SK-N-SH (cell line): Measurements from ENCODE around the gene HIRA. TPM values are rescaled to one million over a fixed set of nuclear protein-coding genes. Genes with fewer than 3 reads are reported as not detected.

ENCODE experiments used
- CTCF ChIA-PET: fragments of 300-600, 350-600 bp; formaldehyde crosslinking; extraction: SDS; loops from one replicate; lab custom pipeline; 2021; lab: Yijun Ruan, JAX
- POLR2A ChIA-PET: fragments of 350-600 bp; sonication (Branson Sonifier 250); formaldehyde crosslinking; extraction: SDS; loops from one replicate; lab custom pipeline; 2020; ENCODE audit warnings: antibody characterized with exemption, inconsistent platforms; lab: Yijun Ruan, JAX
- DNase-seq: peaks from one replicate; pipeline ENCODE4 v3.0.0; 2012
- H2AFZ ChIP-seq: fragments of 200-600 bp; sonication (generic); 2 replicates; pipeline ENCODE4 v1.8.1; 2016; ENCODE audit warnings: antibody characterized with exemption, mild to moderate bottlenecking, low read depth
- H3F3A ChIP-seq: fragments of 200-600 bp; sonication (generic); replicated peaks from 2 replicates; pipeline ENCODE3; 2016; ENCODE audit warnings: antibody characterized with exemption, mild to moderate bottlenecking; ENCODE audit not compliant: insufficient read depth
- H3K27ac ChIP-seq, 2 experiments: fragments of 200-500 bp in 1 of 2; fragments of 200-600 bp in 1 of 2; sonication (Bioruptor generic) in 1 of 2; sonication (generic), shearing (Covaris generic) in 1 of 2; 2 replicates each; pipeline versions ENCODE4 v1.5.1 to v1.6.1; 2014 to 2016; ENCODE audit warnings: low read depth in 2 of 2, inconsistent platforms in 1 of 2, low read length in 1 of 2, mild to moderate bottlenecking in 1 of 2, mixed read lengths in 1 of 2
- H3K27me3 ChIP-seq: fragments of 200-600 bp; sonication (generic), shearing (Covaris generic); 2 replicates; pipeline ENCODE4 v1.6.1; 2016; ENCODE audit warnings: mixed run types; ENCODE audit not compliant: insufficient read depth
- H3K36me3 ChIP-seq, 2 experiments: fragments of 200-500 bp in 1 of 2; fragments of 200-600 bp in 1 of 2; sonication (Bioruptor generic) in 1 of 2; sonication (generic) in 1 of 2; replicated peaks in 1 of 2; 2 replicates each; pipeline versions ENCODE3 to v1.5.1; 2014 to 2016; ENCODE audit warnings: low read length in 1 of 2, mild to moderate bottlenecking in 1 of 2; ENCODE audit not compliant: insufficient read depth in 2 of 2, control insufficient read depth in 1 of 2
- H3K4me1 ChIP-seq, 2 experiments: fragments of 200-500 bp in 1 of 2; fragments of 200-600 bp in 1 of 2; sonication (Bioruptor generic) in 1 of 2; sonication (generic), shearing (Covaris generic) in 1 of 2; 2 replicates each; pipeline versions ENCODE4 v1.5.1 to v1.6.1; 2014 to 2016; ENCODE audit warnings: low read depth in 1 of 2, low read length in 1 of 2, mixed run types in 1 of 2; ENCODE audit not compliant: insufficient read depth in 2 of 2, control insufficient read depth in 1 of 2
- H3K4me2 ChIP-seq: fragments of 200-600 bp; sonication (generic), shearing (Covaris generic); 2 replicates; pipeline ENCODE4 v1.6.1; 2017; ENCODE audit warnings: mixed run types
- H3K4me3 ChIP-seq, 2 experiments: fragments of 200-500 bp in 1 of 2; fragments of 200-600 bp in 1 of 2; sonication (Bioruptor generic) in 1 of 2; sonication (generic), shearing (Covaris generic) in 1 of 2; 2 replicates each; pipeline versions ENCODE4 v1.5.1 to v1.8.1; 2014 to 2016; ENCODE audit warnings: low read depth in 2 of 2, inconsistent platforms in 1 of 2, low read length in 1 of 2, mild to moderate bottlenecking in 1 of 2, mixed read lengths in 1 of 2, moderate library complexity in 1 of 2
- H3K79me2 ChIP-seq: fragments of 200-600 bp; sonication (generic); 2 replicates; pipeline ENCODE4 v1.8.1; 2017; ENCODE audit warnings: mild to moderate bottlenecking; ENCODE audit not compliant: insufficient read depth
- H3K9ac ChIP-seq: fragments of 200-600 bp; sonication (generic); 2 replicates; pipeline ENCODE4 v1.6.1; 2017; ENCODE audit warnings: mixed run types
- H3K9me2 ChIP-seq: fragments of 200-600 bp; sonication (generic); 2 replicates; pipeline ENCODE4 v1.6.1; 2017; ENCODE audit warnings: mixed run types
- H3K9me3 ChIP-seq: fragments of 200-600 bp; sonication (generic); 2 replicates; pipeline ENCODE4 v1.6.1; 2017; ENCODE audit warnings: mixed run types, mild to moderate bottlenecking, moderate library complexity
- H4K20me1 ChIP-seq: fragments of 200-600 bp; sonication (generic); 2 replicates; pipeline ENCODE4 v1.6.1; 2017; ENCODE audit warnings: mild to moderate bottlenecking, mixed run types; ENCODE audit not compliant: insufficient read depth
- CHD2 ChIP-seq: fragments of 150-350 bp; IDR thresholded peaks from 2 replicates; pipeline ENCODE4 v1.6.1; 2018; ENCODE audit warnings: low read length; ENCODE audit not compliant: partially characterized antibody
- EZH2phosphoT487 ChIP-seq: fragments of 200-600 bp; sonication (generic); IDR thresholded peaks from 2 replicates; pipeline ENCODE4 v1.6.1; 2017; ENCODE audit warnings: low read depth, mixed run types, mild to moderate bottlenecking, antibody characterized with exemption, moderate library complexity, borderline replicate concordance
- FOXM1 ChIP-seq: IDR thresholded peaks from 2 replicates; pipeline ENCODE4 v1.4.0; 2012; ENCODE audit warnings: low read depth, mild to moderate bottlenecking
- GABPA ChIP-seq: IDR thresholded peaks from 2 replicates; pipeline ENCODE4 v1.4.0; 2012; ENCODE audit warnings: low read depth, mild to moderate bottlenecking
- JUND ChIP-seq: IDR thresholded peaks from 2 replicates; pipeline ENCODE4 v1.4.0; 2012
- MXI1 ChIP-seq: IDR thresholded peaks from 2 replicates; pipeline ENCODE4 v1.6.1; 2012; ENCODE audit warnings: mild to moderate bottlenecking, low read depth, low read length, improper control_type of control experiment
- NFIC ChIP-seq: IDR thresholded peaks from 2 replicates; pipeline ENCODE4 v1.4.0; 2012; ENCODE audit warnings: borderline replicate concordance
- NRF1 ChIP-seq: IDR thresholded peaks from 2 replicates; pipeline ENCODE4 v1.6.1; 2012; ENCODE audit warnings: low read depth, mild to moderate bottlenecking, low read length
- RCOR1 ChIP-seq: fragments of 150-350 bp; IDR thresholded peaks from 2 replicates; pipeline ENCODE4 v1.6.1; 2017; ENCODE audit warnings: antibody characterized with exemption, low read length
- TEAD4 ChIP-seq: IDR thresholded peaks from 2 replicates; pipeline ENCODE4 v1.4.0; 2012; ENCODE audit warnings: mild to moderate bottlenecking, borderline replicate concordance; ENCODE audit not compliant: insufficient read depth
- YY1 ChIP-seq: IDR thresholded peaks from 2 replicates; pipeline ENCODE4 v1.4.0; 2012; ENCODE audit warnings: low read depth, mild to moderate bottlenecking
- WGBS: methylation state at CpG from one replicate; pipeline ENCODE4 v1.1.6; 2017; ENCODE audit warnings: low lambda C conversion rate; 5-methylcytosine and 5-hydroxymethylcytosine counted together
- polyA plus RNA-seq, 3 experiments: library from polyadenylated mRNA; depleted of rRNA; stranded (reverse); fragments of >200 nt; gene quantifications; 2 replicates each; pipeline ENCODE4 v1.2.3, GENCODE V29; 2012
- TF ChIP-seq, protein P1 (sequence below): IDR thresholded peaks from 2 replicates; pipeline ENCODE4 v1.4.0; 2012; ENCODE audit warnings: low read depth, borderline replicate concordance
- TF ChIP-seq, protein P2 (sequence below): fragments of 200-600 bp; sonication (generic); IDR thresholded peaks from 2 replicates; pipeline ENCODE4 v1.6.1; 2017; ENCODE audit warnings: antibody characterized with exemption, mild to moderate bottlenecking, moderate library complexity
- TF ChIP-seq, protein P3 (sequence below): IDR thresholded peaks from 2 replicates; pipeline ENCODE4 v1.4.0; 2012; ENCODE audit warnings: low read depth
- TF ChIP-seq, protein P4 (sequence below): IDR thresholded peaks from 2 replicates; pipeline ENCODE4 v1.4.0; 2012; ENCODE audit warnings: low read depth, borderline replicate concordance
- TF ChIP-seq, protein P5 (sequence below): fragments of 150-350 bp; IDR thresholded peaks from 2 replicates; pipeline ENCODE4 v1.6.1; 2016; ENCODE audit warnings: mild to moderate bottlenecking, low read depth, low read length

The HIRA gene
- polyA plus RNA-seq, 1 of the 3 experiments (the other 2 are of a cell fraction): 21.0 TPM

DNA sequence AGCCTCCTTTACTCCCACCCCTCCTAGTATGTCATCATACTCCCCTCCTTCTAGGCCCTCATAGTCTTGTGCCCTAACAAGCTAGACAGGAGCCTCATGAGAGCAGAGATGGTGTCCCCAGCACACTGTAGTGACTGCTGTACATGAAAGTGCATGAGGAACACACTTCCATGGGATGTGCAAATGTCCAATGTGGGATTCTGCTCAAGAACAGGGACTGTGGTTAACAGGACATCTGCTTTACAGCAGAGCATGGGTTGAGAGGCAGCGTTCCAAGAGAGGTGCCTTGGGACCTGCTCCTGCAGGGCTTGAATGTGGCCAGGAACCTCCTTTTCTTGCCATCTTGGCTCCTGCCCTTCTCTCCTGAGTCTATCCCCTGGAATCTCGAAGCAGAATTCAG is 45.3 kb downstream of the HIRA start (continued):
- TF ChIP-seq, protein P1, sequence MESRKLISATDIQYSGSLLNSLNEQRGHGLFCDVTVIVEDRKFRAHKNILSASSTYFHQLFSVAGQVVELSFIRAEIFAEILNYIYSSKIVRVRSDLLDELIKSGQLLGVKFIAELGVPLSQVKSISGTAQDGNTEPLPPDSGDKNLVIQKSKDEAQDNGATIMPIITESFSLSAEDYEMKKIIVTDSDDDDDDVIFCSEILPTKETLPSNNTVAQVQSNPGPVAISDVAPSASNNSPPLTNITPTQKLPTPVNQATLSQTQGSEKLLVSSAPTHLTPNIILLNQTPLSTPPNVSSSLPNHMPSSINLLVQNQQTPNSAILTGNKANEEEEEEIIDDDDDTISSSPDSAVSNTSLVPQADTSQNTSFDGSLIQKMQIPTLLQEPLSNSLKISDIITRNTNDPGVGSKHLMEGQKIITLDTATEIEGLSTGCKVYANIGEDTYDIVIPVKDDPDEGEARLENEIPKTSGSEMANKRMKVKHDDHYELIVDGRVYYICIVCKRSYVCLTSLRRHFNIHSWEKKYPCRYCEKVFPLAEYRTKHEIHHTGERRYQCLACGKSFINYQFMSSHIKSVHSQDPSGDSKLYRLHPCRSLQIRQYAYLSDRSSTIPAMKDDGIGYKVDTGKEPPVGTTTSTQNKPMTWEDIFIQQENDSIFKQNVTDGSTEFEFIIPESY: no peak
- no peak for TF ChIP-seq NFIC
- TF ChIP-seq, protein P2, sequence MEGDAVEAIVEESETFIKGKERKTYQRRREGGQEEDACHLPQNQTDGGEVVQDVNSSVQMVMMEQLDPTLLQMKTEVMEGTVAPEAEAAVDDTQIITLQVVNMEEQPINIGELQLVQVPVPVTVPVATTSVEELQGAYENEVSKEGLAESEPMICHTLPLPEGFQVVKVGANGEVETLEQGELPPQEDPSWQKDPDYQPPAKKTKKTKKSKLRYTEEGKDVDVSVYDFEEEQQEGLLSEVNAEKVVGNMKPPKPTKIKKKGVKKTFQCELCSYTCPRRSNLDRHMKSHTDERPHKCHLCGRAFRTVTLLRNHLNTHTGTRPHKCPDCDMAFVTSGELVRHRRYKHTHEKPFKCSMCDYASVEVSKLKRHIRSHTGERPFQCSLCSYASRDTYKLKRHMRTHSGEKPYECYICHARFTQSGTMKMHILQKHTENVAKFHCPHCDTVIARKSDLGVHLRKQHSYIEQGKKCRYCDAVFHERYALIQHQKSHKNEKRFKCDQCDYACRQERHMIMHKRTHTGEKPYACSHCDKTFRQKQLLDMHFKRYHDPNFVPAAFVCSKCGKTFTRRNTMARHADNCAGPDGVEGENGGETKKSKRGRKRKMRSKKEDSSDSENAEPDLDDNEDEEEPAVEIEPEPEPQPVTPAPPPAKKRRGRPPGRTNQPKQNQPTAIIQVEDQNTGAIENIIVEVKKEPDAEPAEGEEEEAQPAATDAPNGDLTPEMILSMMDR: no peak

DNA sequence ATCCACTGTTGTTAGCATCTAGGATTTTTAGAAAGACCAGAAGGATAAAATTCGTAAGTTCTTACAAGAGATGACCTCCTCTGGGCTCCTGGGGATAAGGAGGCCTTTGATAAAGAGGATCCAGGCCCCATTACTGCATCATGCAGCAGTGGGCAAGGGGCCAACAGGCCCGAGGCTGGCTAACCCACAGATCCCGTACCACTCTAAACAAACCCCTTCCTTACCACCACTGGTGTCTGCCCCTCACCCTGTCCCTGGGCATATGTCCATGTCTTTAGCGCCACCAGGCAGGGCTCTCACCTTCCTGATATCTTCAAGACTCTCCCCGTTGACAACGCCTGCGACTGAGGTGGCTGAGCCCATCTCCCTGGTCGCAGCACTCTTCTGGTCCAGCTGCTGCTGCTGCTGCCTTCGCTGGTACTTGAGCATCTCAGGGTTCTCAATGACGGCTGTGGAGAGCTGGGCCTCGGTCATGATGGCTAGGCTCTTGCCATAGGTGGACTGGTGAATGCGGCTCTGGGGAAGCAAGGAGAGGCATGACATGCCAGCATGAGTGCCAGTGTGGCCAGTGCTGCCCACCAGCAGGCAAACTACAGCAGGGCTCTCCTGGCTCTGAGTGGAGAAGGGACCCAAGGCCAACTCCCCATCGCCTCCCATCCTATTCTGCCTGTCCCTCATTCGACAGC is 46.2 kb downstream of the HIRA start:
- Histone ChIP-seq H4K20me1 (no peaks in the 10 kb centered on the region), H2AFZ (no peak overlapping the region), H3K9me2 (no peaks in the 10 kb centered on the region), H3K27ac (no peak overlapping the region; a peak in 1 of 4 replicates), H3F3A (no peaks in the 10 kb centered on the region), H3K79me2 (no peaks in the 10 kb centered on the region), H3K4me2 (no peak overlapping the region), H3K9ac (no peak overlapping the region), H3K27me3 (no peaks in the 10 kb centered on the region), H3K4me3 (no peak overlapping the region), H3K4me1 (peaks cover 0 to 2% of the 10 kb centered on the region in 2 experiments; a peak in 1 of 4 replicates), H3K36me3 (peaks cover 40 to 85% of the 10 kb centered on the region in 2 experiments), H3K9me3 (no peaks in the 10 kb centered on the region)
- WGBS: 94% methylated on average over 14 of the region's 14 CpGs
- ChIA-PET CTCF (no interaction called here), POLR2A (no interaction called here)
- peak; percentile 28 for DNase-seq
- TF ChIP-seq MXI1 (no peak), NRF1 (no peak), RCOR1 (no peak), YY1 (no peak), CHD2 (no peak), JUND (no peak), EZH2phosphoT487 (no peak), TEAD4 (no peak), GABPA (no peak), NFIC (no peak), FOXM1 (no peak)
- TF ChIP-seq, protein P3, sequence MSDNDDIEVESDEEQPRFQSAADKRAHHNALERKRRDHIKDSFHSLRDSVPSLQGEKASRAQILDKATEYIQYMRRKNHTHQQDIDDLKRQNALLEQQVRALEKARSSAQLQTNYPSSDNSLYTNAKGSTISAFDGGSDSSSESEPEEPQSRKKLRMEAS: no peak
- TF ChIP-seq, protein P4, sequence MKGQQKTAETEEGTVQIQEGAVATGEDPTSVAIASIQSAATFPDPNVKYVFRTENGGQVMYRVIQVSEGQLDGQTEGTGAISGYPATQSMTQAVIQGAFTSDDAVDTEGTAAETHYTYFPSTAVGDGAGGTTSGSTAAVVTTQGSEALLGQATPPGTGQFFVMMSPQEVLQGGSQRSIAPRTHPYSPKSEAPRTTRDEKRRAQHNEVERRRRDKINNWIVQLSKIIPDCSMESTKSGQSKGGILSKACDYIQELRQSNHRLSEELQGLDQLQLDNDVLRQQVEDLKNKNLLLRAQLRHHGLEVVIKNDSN: no peak
- TF ChIP-seq, protein P5, sequence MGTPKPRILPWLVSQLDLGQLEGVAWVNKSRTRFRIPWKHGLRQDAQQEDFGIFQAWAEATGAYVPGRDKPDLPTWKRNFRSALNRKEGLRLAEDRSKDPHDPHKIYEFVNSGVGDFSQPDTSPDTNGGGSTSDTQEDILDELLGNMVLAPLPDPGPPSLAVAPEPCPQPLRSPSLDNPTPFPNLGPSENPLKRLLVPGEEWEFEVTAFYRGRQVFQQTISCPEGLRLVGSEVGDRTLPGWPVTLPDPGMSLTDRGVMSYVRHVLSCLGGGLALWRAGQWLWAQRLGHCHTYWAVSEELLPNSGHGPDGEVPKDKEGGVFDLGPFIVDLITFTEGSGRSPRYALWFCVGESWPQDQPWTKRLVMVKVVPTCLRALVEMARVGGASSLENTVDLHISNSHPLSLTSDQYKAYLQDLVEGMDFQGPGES: no peak
- TF ChIP-seq, protein P2: no peak
